Measurements from ENCODE around the gene CPSF3. TPM values are rescaled to one million over a fixed set of nuclear protein-coding genes. Genes with fewer than 3 reads are reported as not detected.

Gene CPSF3
- total RNA-seq, 2 donors from 2014 or later = 75.0 to 85.2 TPM

DNA sequence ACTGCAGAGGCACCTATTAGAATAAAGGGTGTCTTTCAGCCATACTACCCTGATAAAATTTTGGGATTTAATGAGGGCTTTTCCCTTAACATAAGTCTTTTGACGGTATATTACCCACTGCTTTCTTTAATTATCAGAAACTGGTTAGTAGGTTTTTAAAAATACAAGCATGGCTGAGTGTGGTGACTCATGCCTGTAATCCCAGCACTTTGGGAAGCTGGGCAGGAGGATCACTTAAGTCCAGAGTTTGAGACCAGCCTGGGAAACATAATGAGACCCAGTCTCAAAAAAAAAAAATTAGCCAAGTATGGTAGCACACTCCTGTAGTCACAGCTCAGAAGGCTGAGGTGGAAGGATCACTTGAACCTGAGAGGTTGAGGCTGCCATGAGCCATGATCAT is 16.1 kb downstream of the CPSF3 start:
- Histone ChIP-seq H3K36me3 (ENCODE audit: control insufficient read depth, insufficient read depth, low read length) (peaks cover 78% of the 10 kb centered on the region), H3K9me3 (ENCODE audit: control insufficient read depth, low read length) (no peaks in the 10 kb centered on the region), H3K9ac (ENCODE audit: extremely low read depth, low read length, poor library complexity, severe bottlenecking) (no peak overlapping the region), H3K4me1 (ENCODE audit: control insufficient read depth, insufficient read depth, low read length) (no peaks in the 10 kb centered on the region), H3K27ac (ENCODE audit: low read depth, low read length) (no peak overlapping the region), H3K4me3 (ENCODE audit: low read length) (no peak overlapping the region), H3K27me3 (ENCODE audit: control insufficient read depth, insufficient read depth, low read length, poor library complexity, severe bottlenecking) (no peaks in the 10 kb centered on the region)
- Mint-ChIP-seq H3K9me3 (no peaks in the 10 kb centered on the region), H3K27ac (no peak overlapping the region), H3K4me3 (no peak overlapping the region), H3K36me3 (ENCODE audit: low read depth) (peaks cover 75% of the 10 kb centered on the region), H3K4me1 (no peaks in the 10 kb centered on the region), H3K27me3 (ENCODE audit: insufficient read depth) (no peaks in the 10 kb centered on the region)
- no peak for DNase-seq
- WGBS, 2 experiments (ENCODE audit: insufficient coverage in 1 of 2, insufficient read length in 1 of 2) = 100% methylated on average over 1 of the region's 1 CpG; no CpG with 5 or more reads in 1 of the 2 experiments
- TF ChIP-seq, protein P1, sequence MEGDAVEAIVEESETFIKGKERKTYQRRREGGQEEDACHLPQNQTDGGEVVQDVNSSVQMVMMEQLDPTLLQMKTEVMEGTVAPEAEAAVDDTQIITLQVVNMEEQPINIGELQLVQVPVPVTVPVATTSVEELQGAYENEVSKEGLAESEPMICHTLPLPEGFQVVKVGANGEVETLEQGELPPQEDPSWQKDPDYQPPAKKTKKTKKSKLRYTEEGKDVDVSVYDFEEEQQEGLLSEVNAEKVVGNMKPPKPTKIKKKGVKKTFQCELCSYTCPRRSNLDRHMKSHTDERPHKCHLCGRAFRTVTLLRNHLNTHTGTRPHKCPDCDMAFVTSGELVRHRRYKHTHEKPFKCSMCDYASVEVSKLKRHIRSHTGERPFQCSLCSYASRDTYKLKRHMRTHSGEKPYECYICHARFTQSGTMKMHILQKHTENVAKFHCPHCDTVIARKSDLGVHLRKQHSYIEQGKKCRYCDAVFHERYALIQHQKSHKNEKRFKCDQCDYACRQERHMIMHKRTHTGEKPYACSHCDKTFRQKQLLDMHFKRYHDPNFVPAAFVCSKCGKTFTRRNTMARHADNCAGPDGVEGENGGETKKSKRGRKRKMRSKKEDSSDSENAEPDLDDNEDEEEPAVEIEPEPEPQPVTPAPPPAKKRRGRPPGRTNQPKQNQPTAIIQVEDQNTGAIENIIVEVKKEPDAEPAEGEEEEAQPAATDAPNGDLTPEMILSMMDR (conservative IDR thresholded peaks at IDR 0.05) = no peak

- Mint-ChIP-seq H3K27me3 (ENCODE audit: insufficient read depth) (no peaks in the 10 kb centered on the region), H3K27ac (no peak overlapping the region), H3K36me3 (ENCODE audit: low read depth) (peaks cover 74% of the 10 kb centered on the region), H3K9me3 (no peaks in the 10 kb centered on the region), H3K4me1 (no peaks in the 10 kb centered on the region), H3K4me3 (no peak overlapping the region)
- Histone ChIP-seq H3K27me3 (ENCODE audit: control insufficient read depth, insufficient read depth, low read length, poor library complexity, severe bottlenecking) (no peaks in the 10 kb centered on the region), H3K9ac (ENCODE audit: extremely low read depth, low read length, poor library complexity, severe bottlenecking) (no peak overlapping the region), H3K4me1 (ENCODE audit: control insufficient read depth, insufficient read depth, low read length) (no peaks in the 10 kb centered on the region), H3K27ac (ENCODE audit: low read depth, low read length) (no peak overlapping the region), H3K9me3 (ENCODE audit: control insufficient read depth, low read length) (no peaks in the 10 kb centered on the region), H3K36me3 (ENCODE audit: control insufficient read depth, insufficient read depth, low read length) (peaks cover 78% of the 10 kb centered on the region), H3K4me3 (ENCODE audit: low read length) (no peak overlapping the region)
- TF ChIP-seq, protein P1 (conservative IDR thresholded peaks at IDR 0.05) = no peak
- no peak for DNase-seq
- 100% methylated on average over 1 of the region's 1 CpG; no CpG with 5 or more reads in 1 of the 2 experiments for WGBS, 2 experiments (ENCODE audit: insufficient coverage in 1 of 2, insufficient read length in 1 of 2)
Observed at GRCh38 chr2:9440058-9440727, 16.7 kb downstream of the CPSF3 start.

GRCh38 chr2:9441556-9441955 is 18.1 kb downstream of the CPSF3 start:
- H3K4me3 ChIP-seq (ENCODE audit: low read length) = no peak overlapping the region
- Mint-ChIP-seq H3K27ac (no peak overlapping the region), H3K27me3 (ENCODE audit: insufficient read depth) (no peaks in the 10 kb centered on the region), H3K9me3 (no peaks in the 10 kb centered on the region), H3K4me3 (no peak overlapping the region), H3K4me1 (no peaks in the 10 kb centered on the region), H3K36me3 (ENCODE audit: low read depth) (peaks cover 76% of the 10 kb centered on the region)
- no peaks in the 10 kb centered on the region for H3K27me3 ChIP-seq (ENCODE audit: control insufficient read depth, insufficient read depth, low read length, poor library complexity, severe bottlenecking)
- no peak overlapping the region for H3K9ac ChIP-seq (ENCODE audit: extremely low read depth, low read length, poor library complexity, severe bottlenecking)
- TF ChIP-seq, protein P1 (conservative IDR thresholded peaks at IDR 0.05) = no peak
- 65 to 100% methylated on average over 1 to 3 of the region's 3 CpGs for WGBS, 2 experiments (ENCODE audit: insufficient coverage in 1 of 2, insufficient read length in 1 of 2)
- no peaks in the 10 kb centered on the region for H3K9me3 ChIP-seq (ENCODE audit: control insufficient read depth, low read length)
- DNase-seq = no peak
- no peak overlapping the region for H3K27ac ChIP-seq (ENCODE audit: low read depth, low read length)
- no peaks in the 10 kb centered on the region for H3K4me1 ChIP-seq (ENCODE audit: control insufficient read depth, insufficient read depth, low read length)
- H3K36me3 ChIP-seq (ENCODE audit: control insufficient read depth, insufficient read depth, low read length) = peaks cover 82% of the 10 kb centered on the region

All from endodermal cell (in vitro differentiated cells).